ENCODE measurements around the gene PCP2. TPM values are rescaled to one million over a fixed set of nuclear protein-coding genes. Genes with fewer than 3 reads are reported as not detected.

PCP2 gene
- total RNA-seq, 4 donors from 2014 or later: not detected

DNA sequence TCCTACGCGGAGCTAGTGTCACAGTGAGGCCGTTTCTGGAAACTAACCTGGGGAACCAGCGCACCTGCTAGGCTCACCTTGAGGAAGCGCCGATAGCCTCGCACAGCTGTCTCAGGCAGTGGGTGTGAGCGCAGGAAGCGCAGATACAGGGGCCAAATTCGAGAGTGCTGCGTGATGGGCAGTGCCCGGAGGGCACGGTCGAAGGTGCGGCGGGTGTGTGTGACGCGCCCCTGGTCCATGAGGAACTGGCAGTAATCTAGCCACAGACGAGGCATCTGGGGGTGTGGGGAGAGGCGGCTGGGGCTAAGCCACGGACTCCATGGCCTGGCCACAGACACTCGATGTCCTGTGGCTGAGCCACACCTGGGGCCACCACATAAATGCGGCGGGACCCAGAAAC lies 6.4 kb downstream of the PCP2 start:
- Histone ChIP-seq H3K27me3 (no peaks in the 10 kb centered on the region), H3K9me3 (no peaks in the 10 kb centered on the region), H3K27ac (no peak overlapping the region), H3K36me3 (no peaks in the 10 kb centered on the region), H3K4me3 (no peak overlapping the region), H3K4me1 (peaks cover 10 to 16% of the 10 kb centered on the region in 2 donors)
- no peak for DNase-seq
- intact Hi-C loops (cut with DNase I; ENCODE audit: low total_unique reads): no loop called here
- no peak for TF ChIP-seq POLR2A (IDR thresholded peaks at IDR 0.05)
- TF ChIP-seq, protein P1, sequence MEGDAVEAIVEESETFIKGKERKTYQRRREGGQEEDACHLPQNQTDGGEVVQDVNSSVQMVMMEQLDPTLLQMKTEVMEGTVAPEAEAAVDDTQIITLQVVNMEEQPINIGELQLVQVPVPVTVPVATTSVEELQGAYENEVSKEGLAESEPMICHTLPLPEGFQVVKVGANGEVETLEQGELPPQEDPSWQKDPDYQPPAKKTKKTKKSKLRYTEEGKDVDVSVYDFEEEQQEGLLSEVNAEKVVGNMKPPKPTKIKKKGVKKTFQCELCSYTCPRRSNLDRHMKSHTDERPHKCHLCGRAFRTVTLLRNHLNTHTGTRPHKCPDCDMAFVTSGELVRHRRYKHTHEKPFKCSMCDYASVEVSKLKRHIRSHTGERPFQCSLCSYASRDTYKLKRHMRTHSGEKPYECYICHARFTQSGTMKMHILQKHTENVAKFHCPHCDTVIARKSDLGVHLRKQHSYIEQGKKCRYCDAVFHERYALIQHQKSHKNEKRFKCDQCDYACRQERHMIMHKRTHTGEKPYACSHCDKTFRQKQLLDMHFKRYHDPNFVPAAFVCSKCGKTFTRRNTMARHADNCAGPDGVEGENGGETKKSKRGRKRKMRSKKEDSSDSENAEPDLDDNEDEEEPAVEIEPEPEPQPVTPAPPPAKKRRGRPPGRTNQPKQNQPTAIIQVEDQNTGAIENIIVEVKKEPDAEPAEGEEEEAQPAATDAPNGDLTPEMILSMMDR (IDR thresholded peaks at IDR 0.05): no peak

DNA sequence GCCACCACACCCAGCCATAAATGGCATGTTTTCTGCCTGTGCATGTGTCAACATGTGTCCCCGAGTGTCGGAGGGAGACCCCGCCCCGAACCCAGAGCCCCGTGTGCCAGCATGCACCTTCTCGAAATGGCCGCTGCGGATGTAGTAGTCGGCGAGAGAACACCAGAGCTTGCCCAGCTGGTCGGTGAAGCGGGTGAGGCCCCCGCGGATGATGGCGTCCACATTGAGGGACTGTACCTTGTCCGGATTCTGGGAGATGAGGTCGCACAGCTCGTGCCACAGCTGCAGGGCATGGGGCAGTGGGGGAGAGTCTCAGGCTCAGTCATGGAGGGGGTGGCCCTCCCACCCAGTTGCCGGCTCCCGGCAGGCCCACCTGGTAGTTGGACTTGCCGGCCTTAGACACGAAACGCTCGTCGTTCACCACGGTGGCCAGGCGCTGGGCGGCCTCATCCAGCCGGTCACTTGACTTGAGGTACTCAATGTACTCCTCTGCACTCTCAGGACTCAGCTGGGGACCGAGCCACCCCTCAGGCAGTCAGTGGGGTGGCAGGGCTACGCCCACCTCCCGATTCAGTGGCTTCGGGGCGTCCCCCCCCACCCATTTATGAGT lies 7.7 kb downstream of the PCP2 start:
- H3K4me3 ChIP-seq: no peak overlapping the region
- H3K36me3 ChIP-seq: no peaks in the 10 kb centered on the region
- no peaks in the 10 kb centered on the region for H3K27me3 ChIP-seq
- intact Hi-C loops (cut with DNase I; ENCODE audit: low total_unique reads): no loop called here
- no peaks in the 10 kb centered on the region for H3K9me3 ChIP-seq
- peaks cover 8 to 16% of the 10 kb centered on the region in 2 donors for H3K4me1 ChIP-seq
- TF ChIP-seq POLR2A (IDR thresholded peaks at IDR 0.05): no peak
- TF ChIP-seq, protein P1 (IDR thresholded peaks at IDR 0.05): no peak
- no peak overlapping the region for H3K27ac ChIP-seq
- DNase-seq: no peak

DNA sequence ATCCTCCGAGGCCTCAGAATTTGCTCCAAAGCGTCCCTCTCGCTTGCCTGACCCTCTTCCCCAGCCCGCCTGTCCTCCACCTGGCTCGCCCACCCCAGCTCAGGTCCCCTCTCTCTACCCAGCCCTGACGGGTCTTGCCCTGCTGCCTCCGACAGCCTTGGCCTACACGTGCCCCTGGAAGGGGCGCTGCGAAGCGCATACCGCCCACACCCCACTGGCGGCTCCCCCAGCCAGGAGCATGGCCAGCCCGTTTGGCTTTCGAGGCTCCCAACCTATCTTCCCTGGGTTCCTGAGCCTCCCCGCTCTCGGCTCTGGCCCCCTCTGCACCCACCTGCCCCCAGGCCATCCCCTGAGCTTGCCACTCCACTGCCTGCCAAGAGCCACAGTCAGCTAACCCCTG lies 8.7 kb downstream of the PCP2 start:
- TF ChIP-seq, protein P1 (IDR thresholded peaks at IDR 0.05): no peak
- no peak for TF ChIP-seq POLR2A (IDR thresholded peaks at IDR 0.05)
- H3K36me3 ChIP-seq: no peaks in the 10 kb centered on the region
- H3K4me3 ChIP-seq: no peak overlapping the region
- intact Hi-C loops (cut with DNase I; ENCODE audit: low total_unique reads): no loop called here
- no peaks in the 10 kb centered on the region for H3K9me3 ChIP-seq
- no peak for DNase-seq
- H3K4me1 ChIP-seq: peaks cover 0 to 13% of the 10 kb centered on the region in 2 donors
- H3K27me3 ChIP-seq: no peaks in the 10 kb centered on the region
- no peak overlapping the region for H3K27ac ChIP-seq

DNA sequence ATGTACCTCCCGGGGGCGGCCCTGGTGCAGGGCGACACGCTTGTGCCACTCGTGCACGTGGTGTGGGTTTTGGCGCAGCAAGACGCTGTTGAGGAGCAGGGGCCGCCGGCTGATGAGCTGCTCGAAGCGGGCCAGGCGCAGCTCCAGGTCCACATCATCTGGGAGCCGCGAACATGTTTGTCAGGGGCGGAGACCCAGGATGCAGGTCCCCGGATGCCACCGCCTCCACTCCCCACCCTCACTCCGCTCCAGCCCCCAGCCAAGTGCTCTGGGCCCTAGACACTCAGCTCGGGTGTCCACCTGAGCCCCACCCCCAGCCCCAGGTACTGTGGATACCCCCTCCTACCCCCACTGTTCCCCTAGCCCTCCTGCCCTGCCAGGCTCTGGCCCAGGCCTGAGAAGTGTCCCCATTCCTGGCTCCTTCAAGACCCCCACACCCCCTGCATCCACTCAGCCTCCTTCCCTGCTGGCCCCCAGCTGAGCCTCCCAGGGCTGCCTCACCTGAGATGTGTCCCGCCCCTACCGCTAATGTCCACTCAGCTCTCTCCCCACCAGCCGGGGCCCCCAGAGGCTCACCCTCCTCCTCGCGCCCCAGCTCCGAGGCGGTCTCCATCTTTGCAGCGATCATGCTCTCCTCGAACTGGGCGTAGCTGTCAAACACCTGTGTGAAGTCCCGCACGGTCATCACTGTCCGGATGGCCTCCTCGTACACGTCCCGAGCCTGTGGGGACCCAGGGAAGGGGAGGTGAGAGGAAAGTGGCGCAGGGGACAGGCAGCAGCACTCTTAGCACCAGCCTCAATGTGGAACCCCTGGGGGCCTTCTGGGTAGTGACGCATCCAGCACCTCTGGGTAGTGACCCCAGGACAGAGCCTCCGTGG lies 9.6 kb downstream of the PCP2 start:
- peaks cover 0 to 13% of the 10 kb centered on the region in 2 donors for H3K4me1 ChIP-seq
- intact Hi-C loops (cut with DNase I; ENCODE audit: low total_unique reads): no loop called here
- H3K4me3 ChIP-seq: no peak overlapping the region
- H3K27me3 ChIP-seq: no peaks in the 10 kb centered on the region
- H3K27ac ChIP-seq: no peak overlapping the region
- no peak for DNase-seq
- no peaks in the 10 kb centered on the region for H3K9me3 ChIP-seq
- TF ChIP-seq POLR2A (IDR thresholded peaks at IDR 0.05): no peak
- TF ChIP-seq, protein P1 (IDR thresholded peaks at IDR 0.05): no peak
- H3K36me3 ChIP-seq: no peaks in the 10 kb centered on the region

All from uterus (tissue), 4 donors.